ENCODE measurements around the gene EIF4E2.

GRCh38 chr2:232501331-232501771, 49.1 kb upstream of the EIF4E2 start:
- TF ChIP-seq, protein P1, sequence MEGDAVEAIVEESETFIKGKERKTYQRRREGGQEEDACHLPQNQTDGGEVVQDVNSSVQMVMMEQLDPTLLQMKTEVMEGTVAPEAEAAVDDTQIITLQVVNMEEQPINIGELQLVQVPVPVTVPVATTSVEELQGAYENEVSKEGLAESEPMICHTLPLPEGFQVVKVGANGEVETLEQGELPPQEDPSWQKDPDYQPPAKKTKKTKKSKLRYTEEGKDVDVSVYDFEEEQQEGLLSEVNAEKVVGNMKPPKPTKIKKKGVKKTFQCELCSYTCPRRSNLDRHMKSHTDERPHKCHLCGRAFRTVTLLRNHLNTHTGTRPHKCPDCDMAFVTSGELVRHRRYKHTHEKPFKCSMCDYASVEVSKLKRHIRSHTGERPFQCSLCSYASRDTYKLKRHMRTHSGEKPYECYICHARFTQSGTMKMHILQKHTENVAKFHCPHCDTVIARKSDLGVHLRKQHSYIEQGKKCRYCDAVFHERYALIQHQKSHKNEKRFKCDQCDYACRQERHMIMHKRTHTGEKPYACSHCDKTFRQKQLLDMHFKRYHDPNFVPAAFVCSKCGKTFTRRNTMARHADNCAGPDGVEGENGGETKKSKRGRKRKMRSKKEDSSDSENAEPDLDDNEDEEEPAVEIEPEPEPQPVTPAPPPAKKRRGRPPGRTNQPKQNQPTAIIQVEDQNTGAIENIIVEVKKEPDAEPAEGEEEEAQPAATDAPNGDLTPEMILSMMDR (conservative IDR thresholded peaks at IDR 0.05) = no peak
- no peak for TF ChIP-seq EZH2 (IDR thresholded peaks at IDR 0.05; ENCODE audit: low read depth)

Measured in PC-9 (cell line).